DMS153 (cell line): ENCODE data around the gene MGAT5.
A peak's percentile ranks its signal among the peaks of the same experiment; 100 is the strongest.

Source experiments
- DNase-seq: peaks from one replicate; lab custom pipeline; 2025; lab: John Stamatoyannopoulos, UW

The MGAT5 gene

GRCh38 chr2:134231301-134231964 is 22.4 kb upstream of the MGAT5 start:
- DNase-seq: no peak

- DNase-seq: no peak
Observed at GRCh38 chr2:134231965-134232340, 21.9 kb upstream of the MGAT5 start.

- DNase-seq: no peak
Observed at GRCh38 chr2:134232461-134232860, 21.4 kb upstream of the MGAT5 start.

GRCh38 chr2:134232868-134233727 is 20.8 kb upstream of the MGAT5 start:
- no peak for DNase-seq

- DNase-seq: no peak
Observed at GRCh38 chr2:134233728-134234136, 20.1 kb upstream of the MGAT5 start.

GRCh38 chr2:134234535-134234934 is 19.3 kb upstream of the MGAT5 start:
- DNase-seq: no peak

- DNase-seq: no peak
Observed at GRCh38 chr2:134235510-134236144, 18.2 kb upstream of the MGAT5 start.

GRCh38 chr2:134238371-134238770 is 15.5 kb upstream of the MGAT5 start:
- no peak for DNase-seq

GRCh38 chr2:134240061-134240460 is 13.8 kb upstream of the MGAT5 start:
- no peak for DNase-seq

- no peak for DNase-seq
Observed at GRCh38 chr2:134241911-134242310, 12.0 kb upstream of the MGAT5 start.

- no peak for DNase-seq
Observed at GRCh38 chr2:134243244-134243643, 10.6 kb upstream of the MGAT5 start.

- DNase-seq: no peak
Observed at GRCh38 chr2:134244086-134244485, 9.8 kb upstream of the MGAT5 start.

- DNase-seq: no peak
Observed at GRCh38 chr2:134244587-134244986, 9.3 kb upstream of the MGAT5 start.

- peak; percentile 27 for DNase-seq
Observed at GRCh38 chr2:134245340-134245984, 8.4 kb upstream of the MGAT5 start.

GRCh38 chr2:134246154-134246874 is 7.6 kb upstream of the MGAT5 start:
- DNase-seq: no peak

- DNase-seq: no peak
Observed at GRCh38 chr2:134247679-134248078, 6.2 kb upstream of the MGAT5 start.

GRCh38 chr2:134248913-134249312 is 5.0 kb upstream of the MGAT5 start:
- no peak for DNase-seq

- no peak for DNase-seq
Observed at GRCh38 chr2:134249755-134250154, 4.1 kb upstream of the MGAT5 start.

GRCh38 chr2:134250840-134251461 is 2.9 kb upstream of the MGAT5 start:
- no peak for DNase-seq

GRCh38 chr2:134252092-134252750 is 1.7 kb upstream of the MGAT5 start:
- no peak for DNase-seq
